Trophoblast cell (in vitro differentiated cells and primary cell): ENCODE measurements around the gene SKI.
"Not testable (repeated sequence)": the region's sequence is repeated elsewhere in the genome, so short reads cannot be mapped to it uniquely, and the experiment has no call there.

Source experiments
- DNase-seq, 2 donors: peaks; one replicate each; pipeline ENCODE4 v3.0.0-alpha.2; 2016
- H2AFZ ChIP-seq: 2 replicates; pipeline ENCODE4 v1.6.1; 2013; ENCODE audit warnings: low read length, moderate library complexity, mild to moderate bottlenecking; ENCODE audit not compliant: insufficient read depth, poor library complexity
- H2AK5ac ChIP-seq: 2 replicates; pipeline ENCODE4 v1.6.1; 2013; ENCODE audit warnings: mild to moderate bottlenecking, low read length
- H2BK120ac ChIP-seq: 2 replicates; pipeline ENCODE4 v1.6.1; 2013; ENCODE audit warnings: low read length, mild to moderate bottlenecking, moderate library complexity; ENCODE audit not compliant: insufficient read depth, poor library complexity
- H2BK12ac ChIP-seq: 2 replicates; pipeline ENCODE4 v1.6.1; 2013; ENCODE audit warnings: mild to moderate bottlenecking, low read length, moderate library complexity
- H2BK5ac ChIP-seq: 2 replicates; pipeline ENCODE4 v1.6.1; 2013; ENCODE audit warnings: low read length, low read depth, moderate library complexity, mild to moderate bottlenecking; ENCODE audit not compliant: poor library complexity
- H3K14ac ChIP-seq: 2 replicates; pipeline ENCODE4 v1.6.1; 2013; ENCODE audit warnings: mild to moderate bottlenecking, low read length
- H3K18ac ChIP-seq: 2 replicates; pipeline ENCODE4 v1.6.1; 2013; ENCODE audit warnings: mild to moderate bottlenecking, low read length
- H3K23ac ChIP-seq: 2 replicates; pipeline ENCODE4 v1.6.1; 2013; ENCODE audit warnings: low read length
- H3K27ac ChIP-seq: 2 replicates; pipeline ENCODE4 v1.5.1; 2013; ENCODE audit warnings: low read depth, mild to moderate bottlenecking, inconsistent platforms, low read length, moderate library complexity
- H3K27me3 ChIP-seq: 2 replicates; pipeline ENCODE4 v1.6.1; 2013; ENCODE audit warnings: inconsistent platforms, mild to moderate bottlenecking, low read length, moderate library complexity; ENCODE audit not compliant: insufficient read depth
- H3K36me3 ChIP-seq, 2 experiments: 1 replicate in 1 of 2; 2 replicates in 1 of 2; pipeline ENCODE4 v1.6.1; 2013; ENCODE audit warnings: low read length in 2 of 2, mild to moderate bottlenecking in 2 of 2, moderate library complexity in 1 of 2; ENCODE audit not compliant: insufficient read depth in 2 of 2, control insufficient read depth in 1 of 2
- H3K4ac ChIP-seq: 2 replicates; pipeline ENCODE4 v1.6.1; 2013; ENCODE audit warnings: low read depth, mild to moderate bottlenecking, low read length, moderate library complexity
- H3K4me1 ChIP-seq, 2 experiments: 1 replicate in 1 of 2; 2 replicates in 1 of 2; pipeline ENCODE4 v1.6.1; 2013; ENCODE audit warnings: low read length in 2 of 2, mild to moderate bottlenecking in 2 of 2, moderate library complexity in 1 of 2; ENCODE audit not compliant: insufficient read depth in 2 of 2, control insufficient read depth in 1 of 2
- H3K4me2 ChIP-seq: 2 replicates; pipeline ENCODE4 v1.6.1; 2013; ENCODE audit warnings: inconsistent platforms, mild to moderate bottlenecking, low read length, moderate library complexity
- H3K4me3 ChIP-seq: 2 replicates; pipeline ENCODE4 v1.5.1; 2013; ENCODE audit warnings: mild to moderate bottlenecking, low read depth, low read length, inconsistent platforms
- H3K79me1 ChIP-seq: one replicate; pipeline ENCODE4 v1.6.1; 2013; ENCODE audit warnings: low read length
- H3K79me2 ChIP-seq: 2 replicates; pipeline ENCODE4 v1.6.1; 2013; ENCODE audit warnings: low read length, mild to moderate bottlenecking; ENCODE audit not compliant: control insufficient read depth, insufficient read depth, poor library complexity
- H3K9ac ChIP-seq: 2 replicates; pipeline ENCODE4 v1.6.1; 2013; ENCODE audit warnings: mild to moderate bottlenecking, low read length
- H3K9me3 ChIP-seq: 2 replicates; pipeline ENCODE4 v1.6.1; 2013; ENCODE audit warnings: low read depth, mild to moderate bottlenecking, control low read depth, inconsistent platforms, low read length; ENCODE audit not compliant: insufficient read depth
- H4K12ac ChIP-seq: 2 replicates; pipeline ENCODE4 v1.6.1; 2013; ENCODE audit warnings: low read depth, mild to moderate bottlenecking, low read length, moderate library complexity
- H4K8ac ChIP-seq: 2 replicates; pipeline ENCODE4 v1.6.1; 2013; ENCODE audit warnings: low read depth, mild to moderate bottlenecking, low read length, moderate library complexity
- H4K91ac ChIP-seq: one replicate; pipeline ENCODE4 v1.6.1; 2013; ENCODE audit warnings: low read depth, mild to moderate bottlenecking, low read length, moderate library complexity
- WGBS: extraction: QIAGEN DNeasy Blood & Tissue Kit; methylation state at CpG from one replicate; pipeline ENCODE4 v1.1.7; 2013; ENCODE audit warnings: missing lambda C conversion rate; ENCODE audit not compliant: insufficient read length, insufficient coverage; ENCODE audit errors: extremely low coverage; 5-methylcytosine and 5-hydroxymethylcytosine counted together

SKI gene

GRCh38 chr1:2258122-2258681 is 30.1 kb downstream of the SKI start:
- H2AK5ac ChIP-seq: no peak overlapping the region
- H3K9me3 ChIP-seq: peaks cover 25% of the 10 kb centered on the region
- no peaks in the 10 kb centered on the region for H3K27me3 ChIP-seq
- peaks cover 17% of the 10 kb centered on the region for H3K79me2 ChIP-seq
- WGBS: no CpG with 5 or more reads among the region's 13 CpGs
- no peak overlapping the region for H3K18ac ChIP-seq
- no peak overlapping the region for H3K14ac ChIP-seq
- H2BK12ac ChIP-seq: no peak overlapping the region
- H2AFZ ChIP-seq: no peak overlapping the region
- no peak overlapping the region for H3K23ac ChIP-seq
- H4K8ac ChIP-seq: no peak overlapping the region
- no peak overlapping the region for H4K91ac ChIP-seq
- peak; percentile 96 for DNase-seq
- no peak overlapping the region for H3K27ac ChIP-seq
- H3K4ac ChIP-seq: no peak overlapping the region
- H3K4me1 ChIP-seq: peaks cover 9 to 16% of the 10 kb centered on the region in 2 experiments
- no peak overlapping the region for H2BK120ac ChIP-seq
- peaks cover 16 to 20% of the 10 kb centered on the region in 2 experiments for H3K36me3 ChIP-seq
- H3K9ac ChIP-seq: no peak overlapping the region
- H3K4me2 ChIP-seq: no peak overlapping the region
- H3K79me1 ChIP-seq: no peaks in the 10 kb centered on the region
- H4K12ac ChIP-seq: no peak overlapping the region
- H3K4me3 ChIP-seq: no peak overlapping the region
- no peak overlapping the region for H2BK5ac ChIP-seq

DNA sequence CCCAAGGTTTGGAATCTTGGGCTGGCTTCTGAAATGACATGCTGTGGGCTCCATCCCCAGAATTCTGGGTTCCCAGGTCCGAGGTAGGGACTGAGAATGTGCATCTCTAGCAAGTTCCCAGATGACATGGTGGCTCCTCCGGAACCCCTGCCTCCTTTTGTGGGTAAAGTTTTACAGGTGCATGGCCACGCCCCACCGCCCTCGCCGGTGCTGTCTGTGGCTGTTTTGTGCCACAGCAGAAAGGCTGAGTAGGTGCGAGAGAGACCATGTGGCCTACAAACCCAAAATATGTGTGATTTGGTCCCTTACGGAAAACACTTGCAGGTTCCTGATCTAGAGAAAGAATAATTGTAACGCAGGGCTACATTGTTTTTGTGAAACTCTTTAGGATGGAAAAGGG is 30.9 kb downstream of the SKI start:
- WGBS: no CpG with 5 or more reads among the region's 9 CpGs

DNA sequence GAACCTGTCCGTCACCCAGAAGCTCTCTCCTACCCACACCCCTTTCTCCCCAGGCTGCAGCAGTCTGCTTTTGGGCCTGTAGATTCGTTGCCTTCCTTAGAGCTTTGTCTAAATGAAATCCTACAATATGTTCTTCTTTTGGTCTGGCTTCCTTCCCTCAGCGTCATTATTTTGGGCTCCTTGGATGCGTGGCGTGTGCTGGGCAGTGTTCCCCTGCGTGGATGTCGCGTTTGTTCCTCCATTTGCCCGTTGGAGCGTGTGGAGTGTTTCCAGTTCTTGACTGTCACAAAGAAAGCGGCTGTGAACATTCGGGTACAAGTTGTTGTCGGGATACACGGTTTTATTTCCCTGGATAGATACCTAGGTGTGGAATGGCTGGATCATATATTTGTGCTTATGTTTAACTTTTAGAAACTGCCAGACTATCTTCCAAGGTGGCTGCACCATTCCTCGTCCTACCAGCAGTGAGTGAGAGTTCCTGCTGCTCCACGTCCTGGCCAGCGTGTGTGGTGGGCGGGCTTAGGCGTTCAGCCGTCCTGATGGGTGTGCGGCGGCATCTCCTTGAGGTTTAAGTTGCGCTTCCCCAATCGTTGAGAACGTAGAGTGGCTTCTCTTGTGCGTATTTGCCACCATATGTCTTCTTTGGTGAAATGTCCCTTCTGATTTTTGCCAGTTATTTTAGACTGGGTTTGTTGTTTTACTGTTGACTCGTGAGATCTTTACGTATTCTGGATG is 31.7 kb downstream of the SKI start:
- Histone ChIP-seq H3K36me3 (peaks cover 3 to 4% of the 10 kb centered on the region in 2 experiments), H3K27me3 (no peaks in the 10 kb centered on the region), H3K79me2 (peaks cover 15% of the 10 kb centered on the region), H3K4ac (peak overlapping the region; percentile 49), H4K12ac (no peak overlapping the region), H3K9ac (no peak overlapping the region), H3K23ac (no peak overlapping the region), H2AK5ac (no peak overlapping the region), H3K4me2 (no peak overlapping the region), H2BK5ac (no peak overlapping the region), H4K91ac (no peak overlapping the region), H3K18ac (no peak overlapping the region), H2AFZ (no peak overlapping the region), H4K8ac (no peak overlapping the region), H3K27ac (no peak overlapping the region), H3K9me3 (peaks cover 12% of the 10 kb centered on the region), H2BK12ac (no peak overlapping the region), H3K79me1 (no peaks in the 10 kb centered on the region), H3K4me1 (peaks cover 9 to 16% of the 10 kb centered on the region in 2 experiments), H2BK120ac (no peak overlapping the region), H3K4me3 (no peak overlapping the region), H3K14ac (no peak overlapping the region)
- DNase-seq: peak in 1 of 2 donors; percentile 44
- WGBS: no CpG with 5 or more reads among the region's 28 CpGs

More for the DNA sequence above, 30.9 kb downstream of the SKI start:
- Histone ChIP-seq H3K27me3 (no peaks in the 10 kb centered on the region), H2BK120ac (no peak overlapping the region), H2AK5ac (no peak overlapping the region), H3K4me1 (peaks cover 9 to 16% of the 10 kb centered on the region in 2 experiments), H2AFZ (no peak overlapping the region), H2BK5ac (no peak overlapping the region), H3K27ac (no peak overlapping the region), H3K79me2 (peaks cover 17% of the 10 kb centered on the region), H3K14ac (no peak overlapping the region), H3K18ac (no peak overlapping the region), H3K4ac (peak overlapping the region; percentile 85), H2BK12ac (no peak overlapping the region), H4K12ac (no peak overlapping the region), H3K4me3 (no peak overlapping the region), H4K91ac (no peak overlapping the region), H3K9me3 (peaks cover 20% of the 10 kb centered on the region), H4K8ac (no peak overlapping the region), H3K79me1 (no peaks in the 10 kb centered on the region), H3K36me3 (peaks cover 8 to 12% of the 10 kb centered on the region in 2 experiments), H3K9ac (no peak overlapping the region), H3K4me2 (no peak overlapping the region), H3K23ac (no peak overlapping the region)
- DNase-seq: no peak

DNA sequence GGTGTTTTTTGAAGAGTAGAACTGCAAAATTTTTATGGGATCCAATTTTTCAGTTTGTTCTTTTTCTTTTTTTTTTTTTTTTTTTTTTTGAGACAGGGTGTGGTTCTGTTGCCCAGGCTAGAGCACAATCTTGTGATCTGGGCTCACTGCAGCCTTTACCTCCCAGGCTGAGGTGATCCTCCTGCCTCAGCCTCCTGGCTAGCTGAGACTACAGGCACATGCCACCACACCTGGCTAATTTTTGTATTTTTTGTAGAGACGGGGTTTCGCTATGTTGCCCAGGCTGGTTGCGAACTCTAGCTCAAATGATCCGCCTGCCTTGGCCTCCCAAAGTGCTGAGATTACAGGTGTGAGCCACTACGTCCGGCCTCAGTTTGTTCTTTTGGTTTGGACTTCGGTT is 32.4 kb downstream of the SKI start:
- H2AFZ ChIP-seq, H3K9me3 ChIP-seq, H3K18ac ChIP-seq, H2BK12ac ChIP-seq, H4K8ac ChIP-seq, H3K79me1 ChIP-seq, DNase-seq, H2AK5ac ChIP-seq, H2BK5ac ChIP-seq, H3K27me3 ChIP-seq, H2BK120ac ChIP-seq, H4K12ac ChIP-seq, H3K4me2 ChIP-seq, H3K23ac ChIP-seq, H3K27ac ChIP-seq, H3K36me3 ChIP-seq, H3K9ac ChIP-seq, H3K14ac ChIP-seq, H4K91ac ChIP-seq, H3K4me3 ChIP-seq: not testable (repeated sequence)
- H3K4ac ChIP-seq: peak overlapping the region; percentile 39
- WGBS: no CpG with 5 or more reads among the region's 7 CpGs
- peaks cover 15% of the 10 kb centered on the region for H3K79me2 ChIP-seq
- peaks cover 9 to 16% of the 10 kb centered on the region in 2 experiments for H3K4me1 ChIP-seq
